ENCODE measurements around the gene TEX261.

TEX261 gene

DNA sequence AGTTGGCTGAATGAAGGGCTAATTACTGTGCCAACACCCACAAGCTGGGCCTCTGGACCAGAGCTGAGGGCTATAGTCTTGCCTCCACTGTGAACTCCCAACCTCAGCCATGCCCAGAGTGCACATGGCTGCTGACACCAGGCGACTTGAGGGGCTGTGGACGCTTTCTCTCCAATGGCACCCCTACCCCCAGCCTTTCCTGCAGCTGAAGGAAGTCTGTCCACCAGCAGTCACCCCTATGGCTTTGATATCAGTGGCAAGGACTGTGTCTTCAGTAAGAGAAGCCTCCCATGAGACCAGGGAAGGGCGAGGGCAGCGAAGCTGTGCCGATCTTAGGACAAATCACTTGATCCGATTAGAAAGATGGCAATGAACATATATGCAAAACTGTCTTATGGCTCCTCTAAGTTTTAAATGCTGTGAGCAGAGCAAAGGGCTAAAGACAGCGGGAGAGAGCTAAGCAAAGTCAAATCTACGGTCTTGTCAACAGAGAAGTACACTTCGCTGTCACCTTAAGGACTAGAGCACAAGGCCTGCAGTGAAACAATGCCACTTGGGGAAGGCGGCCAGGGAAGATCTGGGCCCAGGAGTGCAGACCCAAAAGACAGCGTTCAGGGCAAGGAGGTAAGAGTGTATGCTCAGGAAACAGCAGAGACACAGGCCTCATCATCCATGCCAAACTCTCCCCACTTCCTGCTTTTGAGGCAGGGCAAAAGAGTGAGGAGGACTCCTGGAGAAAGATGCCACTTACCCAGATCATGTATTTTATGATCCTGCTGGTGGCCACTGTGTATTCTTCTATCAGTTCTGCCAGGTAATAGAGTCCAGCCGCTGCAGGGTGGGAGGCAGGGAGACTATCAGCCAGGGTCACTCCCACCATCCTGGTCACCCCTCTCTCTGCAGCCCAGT, 1.5 kb downstream of the TEX261 start:
- DNase-seq (ENCODE audit: extremely low read depth, insufficient read length), result no peak
- H3K4me3 ChIP-seq (replicated peaks; ENCODE audit: low read depth, low read length), result peak overlapping the region; percentile 95
- TF ChIP-seq, protein P1, sequence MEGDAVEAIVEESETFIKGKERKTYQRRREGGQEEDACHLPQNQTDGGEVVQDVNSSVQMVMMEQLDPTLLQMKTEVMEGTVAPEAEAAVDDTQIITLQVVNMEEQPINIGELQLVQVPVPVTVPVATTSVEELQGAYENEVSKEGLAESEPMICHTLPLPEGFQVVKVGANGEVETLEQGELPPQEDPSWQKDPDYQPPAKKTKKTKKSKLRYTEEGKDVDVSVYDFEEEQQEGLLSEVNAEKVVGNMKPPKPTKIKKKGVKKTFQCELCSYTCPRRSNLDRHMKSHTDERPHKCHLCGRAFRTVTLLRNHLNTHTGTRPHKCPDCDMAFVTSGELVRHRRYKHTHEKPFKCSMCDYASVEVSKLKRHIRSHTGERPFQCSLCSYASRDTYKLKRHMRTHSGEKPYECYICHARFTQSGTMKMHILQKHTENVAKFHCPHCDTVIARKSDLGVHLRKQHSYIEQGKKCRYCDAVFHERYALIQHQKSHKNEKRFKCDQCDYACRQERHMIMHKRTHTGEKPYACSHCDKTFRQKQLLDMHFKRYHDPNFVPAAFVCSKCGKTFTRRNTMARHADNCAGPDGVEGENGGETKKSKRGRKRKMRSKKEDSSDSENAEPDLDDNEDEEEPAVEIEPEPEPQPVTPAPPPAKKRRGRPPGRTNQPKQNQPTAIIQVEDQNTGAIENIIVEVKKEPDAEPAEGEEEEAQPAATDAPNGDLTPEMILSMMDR (IDR thresholded peaks at IDR 0.05; ENCODE audit: insufficient read depth, low read length, poor library complexity, severe bottlenecking), result no peak
- peaks cover 15% of the 10 kb centered on the region for H3K36me3 ChIP-seq (ENCODE audit: control insufficient read depth, insufficient read depth, low read length)
- no peaks in the 10 kb centered on the region for H3K27me3 ChIP-seq (replicated peaks; ENCODE audit: control insufficient read depth, insufficient read depth, low read length)

DNA sequence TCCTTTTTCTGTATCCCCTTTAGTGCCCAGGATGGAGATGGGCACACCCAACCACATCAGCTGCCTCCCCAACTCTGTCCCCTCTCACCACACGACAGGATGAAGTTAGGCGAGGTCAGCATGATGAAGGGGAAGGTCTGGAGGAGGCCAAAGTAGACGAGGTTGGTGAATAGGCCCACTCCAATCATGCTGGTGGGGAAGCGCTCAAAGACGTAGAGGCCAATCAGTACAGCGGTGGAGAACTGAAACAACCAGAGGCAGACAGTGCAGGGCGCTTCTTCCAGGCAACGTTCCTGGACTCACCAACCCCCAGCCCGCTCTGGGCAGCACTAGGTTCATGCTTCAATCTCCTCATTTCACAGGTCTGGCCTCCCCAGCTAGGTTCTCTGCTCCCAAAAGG, 2.9 kb downstream of the TEX261 start:
- Histone ChIP-seq H3K27me3 (replicated peaks; ENCODE audit: control insufficient read depth, insufficient read depth, low read length) (no peaks in the 10 kb centered on the region), H3K36me3 (ENCODE audit: control insufficient read depth, insufficient read depth, low read length) (peaks cover 22% of the 10 kb centered on the region), H3K4me3 (replicated peaks; ENCODE audit: low read depth, low read length) (no peak overlapping the region)
- DNase-seq (ENCODE audit: extremely low read depth, insufficient read length), result no peak
- TF ChIP-seq, protein P1 (IDR thresholded peaks at IDR 0.05; ENCODE audit: insufficient read depth, low read length, poor library complexity, severe bottlenecking), result no peak

DNA sequence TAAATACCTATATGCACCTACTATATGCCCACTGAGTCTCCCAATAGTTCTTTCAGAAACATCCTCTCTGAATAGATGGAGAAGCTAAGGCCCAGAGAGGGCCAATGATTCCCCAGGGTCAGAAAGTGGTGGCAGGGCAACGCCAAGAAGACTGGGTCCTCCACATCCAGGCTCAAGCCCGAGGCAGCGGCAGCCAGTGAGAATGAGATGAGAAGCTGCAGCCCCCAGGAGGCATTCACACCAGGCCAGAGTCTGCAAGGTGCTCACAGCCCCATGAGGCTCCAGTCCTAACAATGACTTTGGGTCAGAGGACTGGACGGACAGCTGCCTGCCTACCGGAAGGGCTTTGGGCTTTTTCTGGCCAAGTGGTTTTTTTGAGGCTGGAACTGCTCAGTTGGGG, 3.5 kb downstream of the TEX261 start:
- no peak overlapping the region for H3K4me3 ChIP-seq (replicated peaks; ENCODE audit: low read depth, low read length)
- TF ChIP-seq, protein P1 (IDR thresholded peaks at IDR 0.05; ENCODE audit: insufficient read depth, low read length, poor library complexity, severe bottlenecking), result no peak
- H3K36me3 ChIP-seq (ENCODE audit: control insufficient read depth, insufficient read depth, low read length), result peaks cover 27% of the 10 kb centered on the region
- H3K27me3 ChIP-seq (replicated peaks; ENCODE audit: control insufficient read depth, insufficient read depth, low read length), result no peaks in the 10 kb centered on the region
- no peak for DNase-seq (ENCODE audit: extremely low read depth, insufficient read length)

DNA sequence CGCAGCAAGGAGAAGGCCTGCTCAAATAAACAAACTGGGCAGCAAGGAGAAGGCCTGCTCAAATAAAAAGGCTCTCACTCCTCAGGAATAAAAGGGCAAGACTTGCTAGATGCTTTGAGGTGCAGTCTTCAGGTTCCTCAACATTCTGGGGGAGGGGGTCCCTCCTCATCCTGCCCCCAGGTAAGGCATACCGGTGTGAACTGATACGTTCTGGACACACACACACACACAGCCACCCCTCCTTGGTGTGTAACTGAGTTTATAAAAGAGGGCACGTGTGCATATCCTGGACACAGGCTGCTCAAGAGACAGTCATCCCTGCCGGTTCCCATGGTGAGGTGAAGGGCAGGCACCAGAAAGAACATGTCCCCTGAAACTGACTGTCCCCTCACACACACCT, 4.5 kb downstream of the TEX261 start:
- H3K4me3 ChIP-seq (replicated peaks; ENCODE audit: low read depth, low read length), result no peak overlapping the region
- no peak for DNase-seq (ENCODE audit: extremely low read depth, insufficient read length)
- TF ChIP-seq, protein P1 (IDR thresholded peaks at IDR 0.05; ENCODE audit: insufficient read depth, low read length, poor library complexity, severe bottlenecking), result no peak
- H3K27me3 ChIP-seq (replicated peaks; ENCODE audit: control insufficient read depth, insufficient read depth, low read length), result no peaks in the 10 kb centered on the region
- peaks cover 27% of the 10 kb centered on the region for H3K36me3 ChIP-seq (ENCODE audit: control insufficient read depth, insufficient read depth, low read length)

DNA sequence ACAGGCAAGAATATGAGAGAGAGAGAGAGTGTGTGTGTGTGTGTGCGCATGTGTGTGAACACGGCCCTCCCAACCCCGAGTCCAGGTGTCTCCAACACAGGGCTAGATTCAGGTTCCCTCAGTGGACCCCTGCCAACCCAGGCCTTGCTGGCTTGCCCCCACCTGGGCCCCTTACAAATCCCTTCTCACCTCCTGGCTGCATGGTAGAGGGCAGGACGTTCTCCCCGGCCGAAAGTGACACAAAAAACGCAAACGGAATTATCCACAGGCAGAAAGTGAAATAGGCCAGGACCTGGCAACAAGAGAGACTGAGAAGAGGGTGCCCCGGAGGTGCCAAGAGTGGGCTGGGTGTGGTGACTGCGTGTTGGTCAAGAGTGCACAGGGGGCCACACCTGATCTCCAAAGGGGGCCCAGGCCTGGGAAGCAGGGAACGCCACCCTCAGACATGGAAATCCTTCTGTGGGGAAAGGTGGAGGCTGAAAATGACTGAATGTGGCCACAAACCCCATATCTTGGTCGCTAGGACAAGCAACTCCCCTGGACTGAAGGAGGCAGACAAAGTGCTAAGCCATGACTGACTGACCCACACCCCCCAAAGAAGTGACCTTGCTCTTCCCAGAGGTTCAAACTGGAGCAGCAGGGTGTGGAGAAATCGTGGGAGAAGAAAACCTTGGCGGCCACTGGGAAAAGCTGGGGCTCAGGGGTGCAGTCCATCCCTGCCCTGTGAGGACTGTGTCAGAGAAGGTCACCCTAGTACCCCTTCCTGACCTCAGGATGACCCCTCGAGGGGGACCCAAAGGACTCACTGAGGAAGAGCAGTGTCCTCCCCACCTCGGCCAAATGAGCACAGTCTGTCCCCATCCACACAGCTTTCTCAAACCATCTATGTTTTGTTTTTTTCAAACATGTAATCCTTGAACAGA, 5.7 kb downstream of the TEX261 start:
- no peak for DNase-seq (ENCODE audit: extremely low read depth, insufficient read length)
- Histone ChIP-seq H3K27me3 (replicated peaks; ENCODE audit: control insufficient read depth, insufficient read depth, low read length) (no peaks in the 10 kb centered on the region), H3K36me3 (ENCODE audit: control insufficient read depth, insufficient read depth, low read length) (peaks cover 27% of the 10 kb centered on the region), H3K4me3 (replicated peaks; ENCODE audit: low read depth, low read length) (no peak overlapping the region)
- TF ChIP-seq, protein P1 (IDR thresholded peaks at IDR 0.05; ENCODE audit: insufficient read depth, low read length, poor library complexity, severe bottlenecking), result no peak
